Keratinocyte (primary cell): ENCODE data around the gene NTNG1. TPM values are rescaled to one million over a fixed set of nuclear protein-coding genes. Genes with fewer than 3 reads are reported as not detected.

Experiments
- DNase-seq: peaks from one replicate; pipeline ENCODE4 v3.0.0-alpha.2; 2011; ENCODE audit warnings: low read depth, missing footprints, low spot score
- FAIRE-seq: peaks from 2 replicates; lab custom pipeline; 2011; peaks lifted over from hg19 to GRCh38; lab: Jason Lieb, UNC
- H2AFZ ChIP-seq: 2 replicates; pipeline ENCODE4 v1.6.0; 2012; ENCODE audit warnings: low read length, control low read depth, inconsistent platforms; ENCODE audit not compliant: control insufficient read depth
- H3K27ac ChIP-seq: 2 replicates; pipeline ENCODE4 v1.5.1; 2011; ENCODE audit warnings: low read length; ENCODE audit not compliant: control insufficient read depth, insufficient read depth
- H3K27me3 ChIP-seq: 3 replicates; pipeline ENCODE4 v1.6.0; 2011; ENCODE audit warnings: low read length; ENCODE audit not compliant: control insufficient read depth, insufficient read depth; ENCODE audit errors: extremely low read depth
- H3K36me3 ChIP-seq, 2 experiments: 2 replicates in 1 of 2; 3 replicates in 1 of 2; pipeline ENCODE4 v1.5.1; 2011; ENCODE audit warnings: low read length in 2 of 2, mild to moderate bottlenecking in 1 of 2; ENCODE audit not compliant: control insufficient read depth in 2 of 2, insufficient read depth in 2 of 2; ENCODE audit errors: extremely low read depth in 1 of 2
- H3K4me1 ChIP-seq: 3 replicates; pipeline ENCODE4 v1.5.1; 2011; ENCODE audit warnings: low read length; ENCODE audit not compliant: control insufficient read depth, insufficient read depth; ENCODE audit errors: extremely low read depth
- H3K4me2 ChIP-seq: 3 replicates; pipeline ENCODE4 v1.6.0; 2011; ENCODE audit warnings: low read depth, low read length; ENCODE audit not compliant: control insufficient read depth, insufficient read depth; ENCODE audit errors: extremely low read depth
- H3K4me3 ChIP-seq, 3 experiments: fragments of 200-600 bp in 1 of 3; sonication (generic) in 1 of 3; 2 replicates in 2 of 3; 3 replicates in 1 of 3; pipeline ENCODE4 v1.5.1; 2011 to 2016; ENCODE audit warnings: low read length in 3 of 3, mild to moderate bottlenecking in 3 of 3, control low read depth in 2 of 3, inconsistent platforms in 1 of 3, low read depth in 1 of 3, mixed read lengths in 1 of 3, mixed run types in 1 of 3, moderate library complexity in 1 of 3; ENCODE audit not compliant: control insufficient read depth in 2 of 3, insufficient read depth in 2 of 3; ENCODE audit errors: extremely low read depth in 1 of 3
- H3K79me2 ChIP-seq: 2 replicates; pipeline ENCODE4 v1.6.0; 2012; ENCODE audit warnings: low read length; ENCODE audit not compliant: control insufficient read depth, insufficient read depth
- H3K9ac ChIP-seq: 3 replicates; pipeline ENCODE4 v1.6.0; 2011; ENCODE audit warnings: low read length; ENCODE audit not compliant: control insufficient read depth, insufficient read depth; ENCODE audit errors: extremely low read depth
- H3K9me1 ChIP-seq: 3 replicates; pipeline ENCODE4 v1.6.0; 2011; ENCODE audit warnings: low read length; ENCODE audit not compliant: control insufficient read depth, insufficient read depth; ENCODE audit errors: extremely low read depth
- H3K9me3 ChIP-seq: 2 replicates; pipeline ENCODE4 v1.5.1; 2012; ENCODE audit warnings: low read depth, low read length; ENCODE audit not compliant: control insufficient read depth
- H4K20me1 ChIP-seq: 3 replicates; pipeline ENCODE4 v1.6.0; 2011; ENCODE audit warnings: low read length; ENCODE audit not compliant: control insufficient read depth, insufficient read depth; ENCODE audit errors: extremely low read depth
- EZH2 ChIP-seq: IDR thresholded peaks from one replicate; pipeline ENCODE4 v1.6.1; 2012; ENCODE audit warnings: inconsistent platforms, mild to moderate bottlenecking, low read length, moderate library complexity
- dilution Hi-C: fragments of 300-500 bp; cut with MboI; formaldehyde crosslinking; loops from one replicate; pipeline ENCODE4 v1.7.0; 2020; ENCODE audit warnings: low sequenced_read_pairs; ENCODE audit not compliant: extremely low pct_ligation_motif_present
- polyA plus RNA-seq, 5 experiments: library from polyadenylated mRNA; depleted of rRNA in 3 of 5; stranded (reverse) in 3 of 5; stranded (forward) in 1 of 5; unstranded in 1 of 5; fragments of >200 nt; gene quantifications; 1 replicate in 1 of 5; 2 replicates in 3 of 5; 3 replicates in 1 of 5; pipeline versions ENCODE4 v1.2.1 to v1.2.3, GENCODE V29; 2011 to 2012; ENCODE audit warnings: missing spikeins in 2 of 5, low read depth in 1 of 5, low replicate concordance in 1 of 5
- TF ChIP-seq, protein P1 (sequence below), 3 experiments: IDR thresholded peaks in 1 of 3; conservative IDR thresholded peaks in 1 of 3; optimal IDR thresholded peaks in 1 of 3; 2 replicates in 2 of 3; 3 replicates in 1 of 3; pipeline versions ENCODE3 to v1.5.1; 2011; ENCODE audit warnings: low read length in 3 of 3, mild to moderate bottlenecking in 3 of 3, moderate library complexity in 2 of 3, control low read depth in 1 of 3, inconsistent platforms in 1 of 3; ENCODE audit not compliant: insufficient read depth in 2 of 3; ENCODE audit errors: extremely low read depth in 1 of 3

NTNG1 gene
- polyA plus RNA-seq, 1 donor (not counting 4 experiments of a cell fraction or from before 2014, with no cell fraction given) = 8.1 TPM

DNA sequence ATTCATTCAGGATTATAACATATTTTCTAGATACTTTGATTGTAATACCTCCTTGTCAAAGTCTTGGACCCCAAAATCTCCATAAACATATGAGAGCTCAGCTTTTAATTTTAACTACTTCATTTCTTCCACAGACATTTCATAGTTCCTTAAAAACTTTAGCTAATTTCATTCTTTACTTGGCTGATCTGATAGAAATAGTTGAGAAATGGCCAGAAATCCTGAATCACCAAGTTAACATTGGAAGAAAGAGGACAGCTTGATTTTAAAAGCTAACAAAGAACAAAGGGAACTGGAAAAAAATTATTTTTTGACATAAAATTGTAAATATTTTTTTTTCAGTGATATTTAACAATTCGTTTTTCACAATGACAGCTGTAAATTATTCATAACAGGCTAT is 216.5 kb downstream of the NTNG1 start:
- no peaks in the 10 kb centered on the region for H3K4me1 ChIP-seq
- H3K4me2 ChIP-seq = no peak overlapping the region
- H3K79me2 ChIP-seq = no peaks in the 10 kb centered on the region
- no peaks in the 10 kb centered on the region for H3K9me3 ChIP-seq
- H3K4me3 ChIP-seq = no peak overlapping the region
- dilution Hi-C loops = no loop called here
- H3K9ac ChIP-seq = no peak overlapping the region
- DNase-seq = no peak
- H3K27ac ChIP-seq = no peak overlapping the region
- no peaks in the 10 kb centered on the region for H3K9me1 ChIP-seq
- FAIRE-seq = no peak
- no peaks in the 10 kb centered on the region for H3K36me3 ChIP-seq
- no peaks in the 10 kb centered on the region for H4K20me1 ChIP-seq
- TF ChIP-seq, protein P1, sequence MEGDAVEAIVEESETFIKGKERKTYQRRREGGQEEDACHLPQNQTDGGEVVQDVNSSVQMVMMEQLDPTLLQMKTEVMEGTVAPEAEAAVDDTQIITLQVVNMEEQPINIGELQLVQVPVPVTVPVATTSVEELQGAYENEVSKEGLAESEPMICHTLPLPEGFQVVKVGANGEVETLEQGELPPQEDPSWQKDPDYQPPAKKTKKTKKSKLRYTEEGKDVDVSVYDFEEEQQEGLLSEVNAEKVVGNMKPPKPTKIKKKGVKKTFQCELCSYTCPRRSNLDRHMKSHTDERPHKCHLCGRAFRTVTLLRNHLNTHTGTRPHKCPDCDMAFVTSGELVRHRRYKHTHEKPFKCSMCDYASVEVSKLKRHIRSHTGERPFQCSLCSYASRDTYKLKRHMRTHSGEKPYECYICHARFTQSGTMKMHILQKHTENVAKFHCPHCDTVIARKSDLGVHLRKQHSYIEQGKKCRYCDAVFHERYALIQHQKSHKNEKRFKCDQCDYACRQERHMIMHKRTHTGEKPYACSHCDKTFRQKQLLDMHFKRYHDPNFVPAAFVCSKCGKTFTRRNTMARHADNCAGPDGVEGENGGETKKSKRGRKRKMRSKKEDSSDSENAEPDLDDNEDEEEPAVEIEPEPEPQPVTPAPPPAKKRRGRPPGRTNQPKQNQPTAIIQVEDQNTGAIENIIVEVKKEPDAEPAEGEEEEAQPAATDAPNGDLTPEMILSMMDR (optimal IDR thresholded peaks at IDR 0.05 in 1 of 3, IDR thresholded peaks at IDR 0.05 in 1 of 3, conservative IDR thresholded peaks at IDR 0.05 in 1 of 3; ENCODE audit: extremely low read depth in 1 of 3, insufficient read depth in 2 of 3, low read length in 3 of 3) = no peak
- no peak for TF ChIP-seq EZH2
- H3K27me3 ChIP-seq = no peaks in the 10 kb centered on the region
- no peak overlapping the region for H2AFZ ChIP-seq

DNA sequence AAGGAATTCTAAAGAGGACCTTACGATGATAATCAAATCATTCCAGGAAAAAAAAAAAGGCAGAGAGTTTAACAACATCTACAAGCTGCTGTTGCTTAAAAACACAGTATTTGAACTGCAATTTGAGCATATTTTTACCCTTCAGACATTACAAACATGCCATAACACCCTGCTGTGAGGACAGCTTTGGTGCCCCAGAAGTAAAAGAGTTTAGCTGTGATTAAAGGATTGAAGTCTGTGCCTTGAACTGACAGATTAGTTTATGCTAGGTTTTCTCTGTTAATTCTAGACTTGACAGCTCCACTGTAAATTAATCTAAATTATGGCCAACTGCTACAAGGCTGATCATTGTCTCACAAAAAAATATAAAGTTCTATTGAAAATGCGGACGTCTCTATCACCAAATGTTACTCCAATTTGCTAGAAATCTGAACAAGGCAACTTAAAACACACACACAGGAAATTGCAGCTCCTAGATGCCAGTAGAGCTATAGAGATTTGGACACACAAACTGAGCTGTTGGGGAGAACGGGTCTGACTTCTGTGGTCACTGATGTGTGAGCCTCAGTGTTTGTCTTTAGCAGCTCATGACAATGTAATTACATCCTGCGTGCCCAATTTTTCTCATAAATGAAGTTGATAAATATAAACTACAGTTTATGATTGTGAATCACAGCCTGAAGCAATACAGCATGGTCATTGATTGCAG is 217.9 kb downstream of the NTNG1 start:
- no peak overlapping the region for H3K9ac ChIP-seq
- no peaks in the 10 kb centered on the region for H3K79me2 ChIP-seq
- DNase-seq (no peak), FAIRE-seq (no peak)
- H3K4me2 ChIP-seq = no peak overlapping the region
- no peak overlapping the region for H2AFZ ChIP-seq
- dilution Hi-C loops = no loop called here
- no peak for TF ChIP-seq EZH2
- TF ChIP-seq, protein P1 (optimal IDR thresholded peaks at IDR 0.05 in 1 of 3, IDR thresholded peaks at IDR 0.05 in 1 of 3, conservative IDR thresholded peaks at IDR 0.05 in 1 of 3; ENCODE audit: extremely low read depth in 1 of 3, insufficient read depth in 2 of 3, low read length in 3 of 3) = no peak
- no peaks in the 10 kb centered on the region for H3K4me1 ChIP-seq
- H4K20me1 ChIP-seq = no peaks in the 10 kb centered on the region
- H3K36me3 ChIP-seq = no peaks in the 10 kb centered on the region
- H3K4me3 ChIP-seq = no peak overlapping the region
- no peaks in the 10 kb centered on the region for H3K9me1 ChIP-seq
- no peak overlapping the region for H3K27ac ChIP-seq
- no peaks in the 10 kb centered on the region for H3K27me3 ChIP-seq
- H3K9me3 ChIP-seq = no peaks in the 10 kb centered on the region
